ES-I3 (cell line): Measurements from ENCODE around the gene GAGE12J.
"Not testable (repeated sequence)": the region's sequence is repeated elsewhere in the genome, so short reads cannot be mapped to it uniquely, and the experiment has no call there.

ENCODE experiments used
- H3K36me3 ChIP-seq: 2 replicates; pipeline ENCODE4 v1.6.1; 2013; ENCODE audit warnings: mild to moderate bottlenecking, low read length, control low read depth, moderate library complexity; ENCODE audit not compliant: insufficient read depth
- H3K4me1 ChIP-seq: 2 replicates; pipeline ENCODE4 v1.6.1; 2013; ENCODE audit warnings: mild to moderate bottlenecking, control low read depth, low read length; ENCODE audit not compliant: insufficient read depth
- H3K9ac ChIP-seq: 2 replicates; pipeline ENCODE4 v1.6.1; 2013; ENCODE audit warnings: low read depth, mild to moderate bottlenecking, low read length, moderate library complexity
- H3K9me3 ChIP-seq: 2 replicates; pipeline ENCODE4 v1.6.1; 2013; ENCODE audit warnings: mild to moderate bottlenecking, low read length, moderate library complexity; ENCODE audit not compliant: control insufficient read depth, insufficient read depth

Gene GAGE12J, protein sequence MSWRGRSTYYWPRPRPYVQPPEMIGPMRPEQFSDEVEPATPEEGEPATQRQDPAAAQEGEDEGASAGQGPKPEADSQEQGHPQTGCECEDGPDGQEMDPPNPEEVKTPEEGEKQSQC

GRCh38 chrX:49321737-49322136 lies at the start of gene GAGE12J:
Gene GAGE12J (plus strand): TSS chrX:49322037. CDS start chrX:49323194, 1,157 bp downstream.
- not testable (repeated sequence) for H3K36me3 ChIP-seq, H3K4me1 ChIP-seq, H3K9me3 ChIP-seq, H3K9ac ChIP-seq

DNA sequence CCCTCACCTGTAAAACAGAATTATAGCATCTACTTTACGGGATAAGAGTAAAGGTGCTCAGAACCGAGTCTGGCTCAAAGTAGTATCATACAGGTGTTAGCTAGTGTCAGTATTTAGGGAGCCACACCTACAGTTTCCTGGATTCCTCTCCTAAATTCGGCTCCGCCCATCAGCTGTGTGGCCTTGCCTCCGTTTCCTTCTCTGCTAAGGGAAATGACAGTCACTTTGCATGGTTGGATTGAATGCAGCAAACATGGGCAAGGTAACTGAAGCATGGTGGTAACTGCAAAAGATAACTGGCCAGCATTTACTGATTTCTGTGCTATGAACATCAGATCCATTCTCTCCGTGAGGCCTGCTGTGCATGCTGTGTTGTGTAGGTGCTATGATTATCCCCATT lies 49.4 kb upstream of the GAGE12J start:
- Histone ChIP-seq H3K9ac (no peak overlapping the region), H3K9me3 (no peaks in the 10 kb centered on the region), H3K36me3 (no peaks in the 10 kb centered on the region), H3K4me1 (no peaks in the 10 kb centered on the region; the same call in 1 of the 2 replicates)

GRCh38 chrX:49273181-49273727 lies 48.6 kb upstream of the GAGE12J start:
- Histone ChIP-seq H3K36me3 (no peaks in the 10 kb centered on the region), H3K9me3 (no peaks in the 10 kb centered on the region), H3K4me1 (no peaks in the 10 kb centered on the region; the same call in 1 of the 2 replicates), H3K9ac (no peak overlapping the region)

- H3K9ac ChIP-seq, result no peak overlapping the region
These were observed 45.6 kb upstream of the GAGE12J start for GRCh38 chrX:49276207-49276606.

GRCh38 chrX:49276671-49277534 lies 44.9 kb upstream of the GAGE12J start:
- no peaks in the 10 kb centered on the region for H3K36me3 ChIP-seq

More at GRCh38 chrX:49276207-49276606, 45.6 kb upstream of the GAGE12J start:
- H3K9me3 ChIP-seq, result no peaks in the 10 kb centered on the region
- H3K36me3 ChIP-seq, result no peaks in the 10 kb centered on the region
- no peaks in the 10 kb centered on the region; the same call in 1 of the 2 replicates for H3K4me1 ChIP-seq

GRCh38 chrX:49277535-49277830 lies 44.4 kb upstream of the GAGE12J start:
- Histone ChIP-seq H3K36me3 (no peaks in the 10 kb centered on the region), H3K9ac (no peak overlapping the region), H3K9me3 (no peaks in the 10 kb centered on the region), H3K4me1 (no peaks in the 10 kb centered on the region; the same call in none of the 2 replicates)

More at GRCh38 chrX:49276671-49277534, 44.9 kb upstream of the GAGE12J start:
- Histone ChIP-seq H3K9me3 (no peaks in the 10 kb centered on the region), H3K9ac (no peak overlapping the region), H3K4me1 (no peaks in the 10 kb centered on the region; the same call in 1 of the 2 replicates)

DNA sequence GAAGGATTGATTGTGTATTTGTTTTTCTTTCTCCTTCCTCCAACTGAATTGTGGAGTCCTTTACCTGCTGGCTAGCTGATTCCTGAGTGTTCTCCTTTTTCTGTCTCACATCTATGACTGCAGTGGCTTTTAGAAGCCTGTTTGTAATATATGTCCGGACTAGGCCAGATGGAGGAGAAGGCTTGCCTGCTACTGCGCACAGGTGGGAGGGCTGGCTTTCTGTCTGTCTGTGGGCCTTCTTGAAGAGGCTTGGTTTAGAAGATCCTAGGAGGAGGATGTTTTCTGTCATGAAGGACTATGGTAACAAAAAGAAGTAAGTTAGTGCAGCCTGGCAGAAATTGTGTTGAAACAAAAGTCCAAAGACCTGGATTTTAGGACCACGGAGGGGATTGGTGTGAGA lies 43.8 kb upstream of the GAGE12J start:
- no peaks in the 10 kb centered on the region for H3K36me3 ChIP-seq
- H3K9ac ChIP-seq, result no peak overlapping the region
- no peaks in the 10 kb centered on the region for H3K9me3 ChIP-seq
- H3K4me1 ChIP-seq, result no peaks in the 10 kb centered on the region; the same call in none of the 2 replicates

DNA sequence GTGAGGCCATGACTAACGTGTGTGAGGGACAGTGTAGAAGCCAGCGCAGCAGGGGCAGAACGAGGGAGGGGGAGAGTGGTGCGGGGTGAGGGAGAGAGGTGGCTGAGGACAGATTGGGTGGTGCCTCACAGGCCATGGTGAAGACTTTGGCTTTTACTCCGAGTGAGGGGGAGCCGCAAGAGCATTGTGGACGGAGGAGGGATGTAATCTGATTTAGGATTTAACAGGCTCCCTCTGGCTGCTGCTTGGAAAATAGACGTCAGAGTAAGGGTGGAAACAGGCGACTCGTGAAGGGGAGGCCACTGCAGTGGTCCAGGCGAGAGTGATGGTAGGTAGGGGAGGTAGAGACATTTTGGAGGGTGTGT lies 39.2 kb upstream of the GAGE12J start:
- peak overlapping the region; percentile 3; the same call in 1 of the 2 replicates for H3K9ac ChIP-seq
- H3K9me3 ChIP-seq, result no peaks in the 10 kb centered on the region
- H3K4me1 ChIP-seq, result no peaks in the 10 kb centered on the region; the same call in 1 of the 2 replicates
- H3K36me3 ChIP-seq, result no peaks in the 10 kb centered on the region

GRCh38 chrX:49284212-49284611 lies 37.6 kb upstream of the GAGE12J start:
- Histone ChIP-seq H3K36me3 (no peaks in the 10 kb centered on the region), H3K4me1 (no peaks in the 10 kb centered on the region; the same call in 1 of the 2 replicates), H3K9ac (no peak overlapping the region), H3K9me3 (no peaks in the 10 kb centered on the region)

DNA sequence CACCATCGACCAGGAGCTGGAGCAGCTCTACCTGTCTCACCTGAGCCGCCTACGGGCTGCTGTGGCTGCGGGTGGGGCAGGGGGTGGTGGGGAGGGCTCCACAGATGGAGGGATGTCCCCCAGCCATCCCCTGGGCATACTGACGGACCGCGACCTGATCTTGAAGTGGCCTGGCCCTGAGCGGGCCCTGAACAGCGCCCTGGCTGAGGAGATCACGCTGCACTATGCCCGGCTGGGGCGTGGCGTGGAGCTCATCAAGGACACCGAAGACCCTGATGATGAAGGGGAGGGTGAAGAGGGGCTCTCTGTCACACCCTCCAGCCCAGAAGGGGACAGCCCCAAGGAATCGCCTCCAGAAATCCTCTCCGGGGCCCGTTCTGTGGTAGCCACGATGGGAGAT lies 35.7 kb upstream of the GAGE12J start:
- Histone ChIP-seq H3K9ac (no peak overlapping the region), H3K36me3 (no peaks in the 10 kb centered on the region), H3K4me1 (no peaks in the 10 kb centered on the region; the same call in 1 of the 2 replicates), H3K9me3 (no peaks in the 10 kb centered on the region)

DNA sequence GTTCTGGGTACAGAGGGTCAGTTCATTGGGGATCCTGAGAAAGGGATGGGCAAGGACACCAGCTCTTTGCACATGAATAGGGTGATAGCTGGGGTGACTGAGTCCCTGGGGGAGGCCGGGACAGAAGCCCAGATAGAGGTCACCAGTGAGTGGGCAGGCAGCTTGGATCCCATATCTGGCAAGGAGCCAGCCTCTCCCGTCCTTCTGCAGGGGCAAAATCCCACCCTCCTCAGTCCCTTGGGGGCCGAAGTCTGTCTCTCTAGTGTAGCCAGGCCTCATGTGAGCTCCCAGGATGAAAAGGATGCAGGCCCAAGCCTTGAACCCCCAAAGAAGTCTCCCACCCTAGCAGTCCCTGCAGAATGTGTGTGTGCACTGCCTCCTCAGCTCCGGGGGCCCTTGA lies 35.3 kb upstream of the GAGE12J start:
- H3K9ac ChIP-seq, result no peak overlapping the region
- H3K9me3 ChIP-seq, result no peaks in the 10 kb centered on the region
- no peaks in the 10 kb centered on the region; the same call in 1 of the 2 replicates for H3K4me1 ChIP-seq
- no peaks in the 10 kb centered on the region for H3K36me3 ChIP-seq

GRCh38 chrX:49287665-49288064 lies 34.2 kb upstream of the GAGE12J start:
- no peaks in the 10 kb centered on the region for H3K9me3 ChIP-seq
- H3K4me1 ChIP-seq, result no peaks in the 10 kb centered on the region; the same call in 1 of the 2 replicates
- H3K36me3 ChIP-seq, result no peaks in the 10 kb centered on the region
- H3K9ac ChIP-seq, result no peak overlapping the region

DNA sequence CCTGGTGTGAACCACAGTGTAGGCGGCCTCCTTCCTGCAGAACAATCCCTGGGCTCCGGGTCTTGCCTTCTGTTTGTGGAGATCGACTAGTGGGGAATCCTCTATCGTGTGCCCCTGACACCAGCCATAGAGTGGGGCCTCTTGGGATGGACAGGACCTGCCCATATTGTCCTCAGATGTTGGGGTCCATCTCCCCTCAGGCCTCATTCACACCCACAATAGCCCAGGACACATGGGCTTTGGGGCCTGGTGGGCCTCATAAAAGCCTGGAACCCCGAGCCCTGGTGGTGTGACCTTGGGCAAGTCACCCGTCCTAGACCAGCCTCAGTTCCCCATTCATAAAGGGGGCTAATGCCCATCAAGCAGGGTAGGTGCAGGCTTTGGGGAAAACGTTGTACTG lies 31.6 kb upstream of the GAGE12J start:
- Histone ChIP-seq H3K9ac (no peak overlapping the region), H3K36me3 (no peaks in the 10 kb centered on the region), H3K9me3 (no peaks in the 10 kb centered on the region)

DNA sequence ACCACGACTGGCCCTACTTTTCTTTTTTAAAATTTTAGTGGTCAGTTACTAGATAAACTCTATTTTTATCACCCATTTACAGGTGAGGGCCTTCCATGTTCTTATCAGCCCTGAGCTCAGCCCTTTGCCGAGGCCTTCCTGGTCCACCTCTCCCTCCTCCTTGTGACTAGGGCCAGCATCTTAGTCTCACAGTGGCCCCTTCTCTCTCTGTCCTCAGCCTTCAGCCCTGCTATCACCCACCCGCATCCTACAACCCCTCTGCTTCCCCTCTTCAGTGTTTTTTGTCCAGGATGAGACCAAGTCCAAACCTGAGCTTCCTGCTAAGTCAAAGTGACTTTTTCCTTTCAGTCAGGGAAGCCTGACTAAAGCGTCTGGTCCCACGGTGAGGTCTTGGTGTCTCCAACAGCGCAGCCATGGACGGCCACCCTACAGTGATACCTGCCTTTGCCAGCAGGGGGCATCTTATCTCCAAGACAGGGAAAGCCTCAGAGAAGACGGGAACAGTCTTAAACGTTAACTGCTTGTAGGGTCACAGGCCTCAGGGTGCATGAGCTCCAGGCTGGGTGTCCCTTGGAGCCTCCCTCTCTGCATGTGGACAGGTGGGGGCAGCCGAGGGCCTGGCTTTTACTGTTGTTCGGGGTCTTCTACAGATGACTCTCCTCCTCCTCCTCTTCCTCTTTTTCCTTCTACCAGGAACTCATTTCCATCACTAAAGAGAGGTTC lies 30.1 kb upstream of the GAGE12J start:
- Histone ChIP-seq H3K9ac (no peak overlapping the region), H3K9me3 (no peaks in the 10 kb centered on the region), H3K36me3 (no peaks in the 10 kb centered on the region), H3K4me1 (no peaks in the 10 kb centered on the region)

More for the DNA sequence above, 31.6 kb upstream of the GAGE12J start:
- H3K4me1 ChIP-seq, result no peaks in the 10 kb centered on the region
